CD4-positive, alpha-beta T cell treated with Interleukin-21 for 1 hour (primary cell): Measurements from ENCODE around the gene RAP1GDS1.

Source experiments
- DNase-seq: peaks from one replicate; pipeline ENCODE4 v3.0.0-alpha.2; 2020

The RAP1GDS1 gene, protein sequence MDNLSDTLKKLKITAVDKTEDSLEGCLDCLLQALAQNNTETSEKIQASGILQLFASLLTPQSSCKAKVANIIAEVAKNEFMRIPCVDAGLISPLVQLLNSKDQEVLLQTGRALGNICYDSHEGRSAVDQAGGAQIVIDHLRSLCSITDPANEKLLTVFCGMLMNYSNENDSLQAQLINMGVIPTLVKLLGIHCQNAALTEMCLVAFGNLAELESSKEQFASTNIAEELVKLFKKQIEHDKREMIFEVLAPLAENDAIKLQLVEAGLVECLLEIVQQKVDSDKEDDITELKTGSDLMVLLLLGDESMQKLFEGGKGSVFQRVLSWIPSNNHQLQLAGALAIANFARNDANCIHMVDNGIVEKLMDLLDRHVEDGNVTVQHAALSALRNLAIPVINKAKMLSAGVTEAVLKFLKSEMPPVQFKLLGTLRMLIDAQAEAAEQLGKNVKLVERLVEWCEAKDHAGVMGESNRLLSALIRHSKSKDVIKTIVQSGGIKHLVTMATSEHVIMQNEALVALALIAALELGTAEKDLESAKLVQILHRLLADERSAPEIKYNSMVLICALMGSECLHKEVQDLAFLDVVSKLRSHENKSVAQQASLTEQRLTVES

DNA sequence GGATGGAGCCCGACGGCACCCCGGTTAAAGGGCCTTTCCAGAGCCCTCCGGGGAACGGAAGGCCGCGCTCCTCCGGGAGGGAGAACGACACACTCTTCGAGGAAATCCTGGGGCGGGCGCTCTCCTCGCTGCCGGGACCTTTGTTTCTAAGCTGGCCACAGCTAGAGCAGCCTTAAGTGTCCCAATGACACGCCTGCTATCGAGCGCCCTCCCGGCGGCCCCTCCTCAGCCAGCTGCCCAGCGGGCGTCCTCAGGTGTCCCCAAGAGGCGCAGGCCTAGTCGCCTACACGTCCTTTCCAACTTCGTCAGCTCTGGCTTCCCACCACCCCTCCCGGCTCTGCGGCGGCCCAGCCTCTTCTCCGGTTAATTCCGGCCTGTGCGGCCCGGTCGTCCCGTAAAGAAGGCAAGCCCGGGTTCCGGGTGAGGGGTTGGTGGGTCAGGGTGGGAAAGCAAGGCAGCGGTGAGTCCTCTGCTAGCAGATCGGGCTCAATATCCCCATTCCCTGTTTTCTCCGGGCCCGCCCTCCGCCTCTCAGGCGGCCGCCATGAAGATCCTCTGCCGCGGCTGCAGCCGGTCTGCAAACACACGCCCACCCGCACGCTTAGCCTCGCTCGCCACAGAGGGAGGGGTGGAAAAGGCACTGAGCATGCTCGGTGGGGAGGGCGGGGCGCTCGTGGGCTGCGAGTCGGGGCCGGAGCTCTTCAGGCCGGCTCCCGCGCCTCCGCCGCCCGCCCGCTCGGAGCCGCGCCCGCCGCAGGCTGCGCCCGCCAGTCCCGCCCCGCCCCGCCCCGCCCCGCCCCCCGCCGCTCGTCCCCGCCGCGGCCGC, at the start of gene RAP1GDS1:
Gene RAP1GDS1 (plus strand): TSS at position 806 of the 826 bp plus-strand sequence. CDS start 182 bp downstream, outside the sequence.
- DNase-seq: peak; percentile 92

DNA sequence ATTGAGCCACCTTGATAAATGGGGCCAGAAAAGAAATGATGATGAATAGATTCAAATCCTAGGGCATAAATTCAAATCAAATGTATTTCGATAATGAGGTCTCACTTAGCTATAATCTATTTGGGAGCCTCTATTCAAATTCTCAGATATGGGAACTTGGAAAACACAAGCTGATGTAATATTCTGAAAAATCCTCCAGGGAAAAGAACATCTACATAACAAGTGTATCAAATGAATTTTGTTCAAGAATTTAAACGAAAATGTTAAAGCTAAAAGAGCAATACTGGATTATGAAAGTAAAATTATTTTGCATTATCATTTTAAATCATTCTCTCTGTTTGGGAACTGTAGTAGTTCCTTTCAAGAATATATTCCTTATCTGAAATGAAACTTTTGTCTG, 38.9 kb upstream of the RAP1GDS1 start:
- no peak for DNase-seq

DNA sequence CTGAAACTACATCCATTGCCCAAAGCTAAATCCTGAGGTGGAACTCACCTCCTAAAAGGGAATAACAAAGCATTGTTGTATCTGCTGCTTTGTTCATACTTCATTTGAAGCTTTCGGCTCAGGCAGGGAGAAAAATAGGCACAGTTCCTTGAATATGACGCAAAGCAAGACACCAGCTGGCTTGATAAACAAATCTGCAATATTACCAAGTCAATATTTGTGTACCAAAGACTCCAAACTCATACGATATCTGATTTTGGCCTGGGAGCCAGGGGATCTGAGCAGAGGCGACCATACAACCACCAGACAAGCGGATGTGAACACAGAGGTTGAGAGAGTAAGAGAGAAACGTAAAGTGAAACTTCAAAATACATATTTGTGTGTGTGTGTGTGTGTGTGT, 34.8 kb upstream of the RAP1GDS1 start:
- no peak for DNase-seq

DNA sequence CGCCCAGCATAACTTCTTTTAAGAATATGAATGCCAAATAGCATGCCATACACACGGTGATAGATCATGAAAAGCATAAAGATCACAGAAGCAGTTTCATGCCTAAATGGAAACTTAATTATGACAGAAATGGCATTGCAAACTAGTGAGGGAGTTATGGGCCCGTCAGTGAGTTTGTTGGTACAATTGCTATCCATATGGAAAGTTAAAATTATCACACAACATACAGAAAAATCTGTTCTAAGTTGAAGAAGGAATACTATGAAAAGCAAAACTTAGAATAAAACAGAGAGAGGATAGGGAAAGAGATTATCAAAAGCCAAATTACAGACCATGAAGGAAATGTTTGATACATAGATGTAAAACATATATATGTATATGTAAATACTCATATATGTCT, 30.2 kb upstream of the RAP1GDS1 start:
- no peak for DNase-seq

DNA sequence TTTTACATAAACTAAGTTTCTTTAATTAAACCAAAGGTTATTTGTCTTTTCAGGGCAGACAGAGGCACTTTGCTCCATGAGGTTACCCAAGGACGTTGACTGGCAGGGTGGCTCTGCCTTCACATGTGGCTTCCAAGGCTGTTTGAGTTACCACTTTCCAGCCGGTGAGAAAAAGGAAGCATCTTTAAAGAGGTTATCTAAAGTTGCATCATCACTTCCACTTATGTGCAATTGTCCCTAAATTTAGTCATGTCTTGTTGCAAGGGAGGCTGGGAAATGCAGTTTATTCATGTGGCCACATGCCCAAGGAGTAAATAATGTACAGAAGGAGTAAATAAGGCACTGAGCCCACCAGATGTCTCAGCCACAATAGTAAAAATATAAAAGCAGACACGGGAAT, 29.0 kb upstream of the RAP1GDS1 start:
- peak; percentile 4 for DNase-seq

DNA sequence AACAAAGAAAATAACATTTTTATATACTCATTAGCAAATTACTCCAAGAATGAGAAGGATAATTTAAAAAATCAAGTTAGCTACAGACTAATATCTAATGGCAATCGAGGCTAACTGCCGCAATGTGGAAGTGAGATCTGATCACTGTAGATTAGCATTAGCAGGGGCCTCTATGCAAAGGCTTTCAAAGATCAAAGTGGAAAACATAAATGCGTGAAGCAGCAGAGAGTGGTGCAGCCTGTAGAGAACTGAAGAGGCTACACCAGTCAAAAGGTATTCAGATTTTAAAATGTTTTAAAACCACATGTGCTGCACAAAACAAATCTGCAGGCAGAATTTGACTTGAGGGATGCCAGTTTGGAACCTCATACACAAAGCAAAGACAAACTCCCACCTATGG, 24.0 kb upstream of the RAP1GDS1 start:
- no peak for DNase-seq

DNA sequence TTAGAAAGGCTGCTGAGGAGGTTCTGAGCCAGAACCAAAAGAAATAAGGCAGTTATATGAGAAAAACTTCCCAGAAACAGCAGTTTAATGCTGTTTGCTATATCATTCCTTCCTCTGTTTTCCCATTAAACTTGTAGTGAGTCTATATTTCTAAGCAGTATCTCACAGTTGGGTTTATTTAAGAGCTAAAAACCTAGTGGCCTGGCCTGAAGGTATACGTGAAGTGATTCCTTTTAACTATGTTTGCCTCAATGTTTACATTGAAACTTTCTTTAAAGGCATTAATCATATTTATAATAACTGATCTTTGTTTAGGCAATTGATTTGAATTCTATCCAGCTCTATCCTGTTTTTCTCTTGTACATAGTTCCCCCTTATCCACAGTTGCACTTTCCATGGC, 19.1 kb upstream of the RAP1GDS1 start:
- DNase-seq: no peak

DNA sequence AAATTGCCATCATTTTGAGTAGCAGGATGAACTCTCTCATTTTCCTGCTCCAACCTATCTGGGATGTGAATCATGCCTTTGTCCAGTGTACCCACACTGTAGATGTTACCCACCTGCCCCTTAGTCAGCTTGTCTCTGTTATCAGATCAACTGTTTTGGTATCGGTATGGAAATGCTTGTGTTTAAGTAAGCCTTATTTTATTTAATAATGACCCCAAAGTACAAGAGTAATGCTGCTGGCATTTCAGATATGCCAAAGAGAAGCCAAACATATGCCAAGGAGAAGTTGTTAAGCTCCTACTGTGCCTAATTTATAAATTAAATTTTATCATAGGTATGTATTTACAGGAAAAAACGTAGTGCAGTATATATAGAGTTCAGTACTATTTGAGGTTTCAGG, 18.6 kb upstream of the RAP1GDS1 start:
- no peak for DNase-seq

DNA sequence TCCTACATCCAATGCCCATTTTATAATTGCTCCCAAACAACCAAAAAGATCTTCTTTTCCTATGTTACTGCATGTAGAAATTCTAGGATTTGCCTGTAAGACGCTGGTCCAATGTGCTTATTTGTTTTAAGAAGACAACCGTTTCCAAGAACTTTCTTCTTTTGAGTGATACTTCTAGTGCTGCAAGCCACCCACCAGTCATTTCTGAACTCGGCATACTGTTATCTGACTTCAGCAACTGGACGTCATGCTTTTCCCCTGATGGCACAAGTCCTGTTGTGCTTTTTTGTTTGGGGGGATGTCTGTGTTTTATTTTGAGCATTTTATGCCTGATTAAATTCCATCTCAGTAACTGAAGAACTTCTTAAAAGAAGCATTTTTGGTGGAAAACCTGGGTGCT, 16.0 kb upstream of the RAP1GDS1 start:
- no peak for DNase-seq

DNA sequence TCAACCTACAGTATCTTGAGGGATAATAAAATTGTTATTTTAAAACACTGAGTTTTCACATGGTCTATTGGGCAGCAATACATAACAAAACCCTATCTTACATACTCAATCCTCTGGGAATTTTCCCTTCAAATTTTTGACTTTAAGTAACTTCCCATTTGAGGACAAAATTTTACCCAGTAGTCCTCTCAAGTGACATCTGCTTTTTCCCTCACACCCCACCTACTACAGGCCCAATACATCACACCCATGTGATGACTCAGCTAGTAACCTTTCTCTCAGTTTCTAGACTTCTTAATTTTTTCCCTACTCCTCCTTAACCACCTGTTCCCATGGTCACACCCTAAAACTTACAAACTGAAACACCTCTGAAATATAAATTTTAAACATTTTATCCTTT, 12.2 kb upstream of the RAP1GDS1 start:
- DNase-seq: no peak

DNA sequence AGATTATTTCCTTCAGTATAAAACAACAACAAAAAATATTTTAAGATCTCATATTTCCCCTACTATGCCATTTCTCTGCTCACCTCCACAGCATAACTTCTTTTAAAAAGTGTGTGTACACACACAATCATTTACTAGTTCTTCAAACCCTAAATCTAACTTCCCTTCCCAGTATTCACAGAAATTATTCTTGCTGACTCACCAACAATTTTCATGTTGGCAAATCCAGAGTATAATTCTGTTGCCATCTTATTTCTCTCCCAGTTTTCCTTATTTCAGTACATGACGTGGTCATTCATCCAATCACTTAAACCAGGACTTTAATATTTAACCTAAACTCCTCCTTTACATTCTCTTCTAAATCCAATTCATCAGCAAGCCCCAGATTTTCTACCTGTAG, 11.4 kb upstream of the RAP1GDS1 start:
- no peak for DNase-seq

DNA sequence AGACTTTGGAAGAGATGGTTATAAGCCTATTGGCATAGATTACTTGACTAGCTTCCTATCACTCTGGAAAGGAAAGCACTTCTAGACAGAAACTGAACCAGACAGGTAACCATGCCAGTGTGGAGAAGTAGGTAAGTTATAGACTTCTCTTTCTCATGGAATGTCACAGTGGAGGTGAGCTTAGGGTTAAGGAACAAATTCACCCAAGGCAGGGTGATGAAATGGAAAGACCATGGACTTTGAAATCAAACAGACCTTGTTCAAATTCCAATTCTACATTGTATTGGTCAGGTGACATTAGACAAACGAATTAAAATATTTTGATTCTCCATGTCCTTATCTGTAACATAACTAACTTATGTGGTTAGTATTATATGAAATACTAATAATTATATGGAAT, 7.7 kb upstream of the RAP1GDS1 start:
- no peak for DNase-seq

DNA sequence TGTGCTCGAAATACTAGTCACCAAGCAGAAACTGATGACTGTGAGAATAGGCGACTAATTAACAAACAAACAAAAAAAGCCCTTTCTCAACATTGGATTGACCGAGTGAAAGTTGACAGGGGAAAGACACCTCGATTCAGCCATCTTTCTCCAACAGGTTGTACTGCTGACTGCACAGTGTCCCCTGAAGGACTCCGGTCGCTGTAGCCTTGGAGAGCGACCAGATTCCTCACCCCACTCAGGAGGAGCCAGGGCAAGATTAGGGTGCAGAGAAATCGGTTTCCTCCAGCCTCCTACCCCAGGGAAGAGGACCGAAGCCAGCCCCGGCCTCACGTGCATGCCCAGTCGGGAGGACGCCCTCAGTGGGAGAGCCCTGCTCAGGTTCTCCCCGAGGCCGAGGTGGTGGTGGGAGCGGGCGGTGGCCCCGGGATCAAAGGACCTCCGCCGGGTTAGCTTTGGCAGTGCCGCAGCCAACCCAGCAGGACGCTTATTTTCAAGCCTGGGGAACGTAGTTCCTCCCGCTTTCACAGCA, 1.1 kb upstream of the RAP1GDS1 start:
- peak; percentile 16 for DNase-seq

DNA sequence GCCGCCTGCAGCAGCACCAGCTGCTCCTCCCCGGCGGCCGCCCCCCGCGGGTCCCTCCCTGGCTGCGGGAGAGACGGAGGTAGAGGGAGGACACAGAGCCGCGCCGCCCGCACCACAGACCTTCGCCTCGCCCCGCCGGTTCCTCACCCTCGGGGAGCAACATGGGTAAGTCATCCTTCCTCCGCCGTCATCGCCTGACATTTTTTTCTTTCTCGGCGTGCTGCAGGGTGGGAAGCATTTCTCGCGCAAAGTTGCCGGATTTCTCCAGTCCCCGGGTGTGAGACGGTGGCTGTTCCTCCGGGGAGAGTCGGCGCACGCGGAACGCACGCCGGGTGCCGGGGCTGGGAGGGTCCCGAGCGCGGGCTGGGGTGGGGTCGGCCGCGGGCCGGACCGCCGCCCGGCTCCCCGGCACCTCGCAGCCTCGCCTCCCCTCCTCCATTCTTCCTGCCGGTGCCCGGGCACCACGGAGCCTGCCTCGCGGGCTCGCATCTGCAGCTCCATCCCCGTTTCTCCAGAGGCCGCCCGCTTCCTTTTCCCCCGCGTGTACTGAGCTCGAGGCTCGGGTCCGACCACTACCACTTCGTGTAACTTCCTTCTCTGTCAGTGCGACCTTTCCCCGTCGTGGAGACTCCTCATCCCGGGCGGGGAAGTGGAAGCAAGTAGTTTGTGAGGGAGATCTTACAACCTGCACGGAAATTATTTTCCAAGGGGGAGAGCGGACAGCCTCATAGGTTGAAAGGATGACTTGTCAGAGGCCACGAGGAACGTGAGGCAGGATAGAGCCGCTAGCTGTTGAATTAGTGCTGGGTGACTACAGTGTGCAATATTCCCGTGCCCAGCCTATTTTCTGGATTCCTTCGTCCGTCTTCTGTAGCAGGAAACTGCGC, 464 bp downstream of the RAP1GDS1 start:
- no peak for DNase-seq

DNA sequence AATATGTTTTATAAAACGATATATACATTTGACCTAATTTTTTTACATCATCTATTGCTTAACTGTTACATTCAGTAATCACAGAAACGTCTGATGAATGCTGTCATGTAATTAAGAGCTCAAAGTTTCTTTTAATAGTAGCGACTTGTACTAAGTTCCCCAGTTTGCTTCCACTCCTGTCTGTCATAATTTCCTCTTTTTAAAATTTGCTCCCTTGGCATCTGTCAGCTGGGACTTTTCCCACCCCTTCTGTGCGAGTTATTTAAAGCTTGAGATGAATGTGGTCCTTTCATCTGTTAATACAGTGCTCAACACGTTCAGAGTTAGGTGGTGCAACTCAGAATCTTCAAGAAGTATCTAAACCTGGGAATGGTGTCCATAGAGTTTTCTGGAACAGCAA, 1.2 kb downstream of the RAP1GDS1 start:
- DNase-seq: peak; percentile 6

DNA sequence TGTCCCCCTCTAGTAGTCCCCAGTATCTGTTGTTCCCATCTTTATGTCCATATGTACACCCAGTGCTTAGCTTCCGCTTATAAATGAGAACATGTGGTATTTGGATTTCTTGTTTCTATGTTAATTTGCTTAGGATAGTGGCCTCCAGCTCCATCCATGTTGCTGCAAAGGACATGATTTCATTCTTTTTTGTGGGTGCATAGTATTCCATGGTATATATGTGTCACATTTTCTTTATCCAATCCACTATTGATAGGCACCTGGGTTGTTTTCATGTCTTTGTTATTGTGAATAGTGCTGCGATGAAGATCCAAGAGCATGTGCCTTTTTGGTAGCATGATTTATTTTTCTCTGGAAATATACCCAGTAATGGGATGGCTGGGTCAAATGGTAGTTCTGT, 6.3 kb downstream of the RAP1GDS1 start:
- no peak for DNase-seq

DNA sequence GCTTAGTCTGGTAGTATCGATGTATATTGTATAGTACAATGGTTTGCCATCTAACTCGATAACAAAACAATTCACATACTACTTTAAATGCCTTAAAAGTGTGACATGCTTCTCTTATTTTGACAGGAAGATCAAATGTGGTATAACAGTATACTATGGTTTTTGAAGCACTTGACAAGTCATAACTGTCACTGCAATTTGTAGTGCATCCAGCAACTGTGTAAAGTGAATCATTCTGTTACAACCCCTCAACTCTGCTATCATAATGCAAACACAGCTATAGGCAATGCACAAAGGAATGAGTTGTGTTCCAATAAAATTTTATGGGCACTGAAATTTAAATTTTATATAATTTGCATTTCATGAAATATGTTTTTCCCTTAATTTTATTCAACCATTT, 14.0 kb downstream of the RAP1GDS1 start:
- DNase-seq: no peak

DNA sequence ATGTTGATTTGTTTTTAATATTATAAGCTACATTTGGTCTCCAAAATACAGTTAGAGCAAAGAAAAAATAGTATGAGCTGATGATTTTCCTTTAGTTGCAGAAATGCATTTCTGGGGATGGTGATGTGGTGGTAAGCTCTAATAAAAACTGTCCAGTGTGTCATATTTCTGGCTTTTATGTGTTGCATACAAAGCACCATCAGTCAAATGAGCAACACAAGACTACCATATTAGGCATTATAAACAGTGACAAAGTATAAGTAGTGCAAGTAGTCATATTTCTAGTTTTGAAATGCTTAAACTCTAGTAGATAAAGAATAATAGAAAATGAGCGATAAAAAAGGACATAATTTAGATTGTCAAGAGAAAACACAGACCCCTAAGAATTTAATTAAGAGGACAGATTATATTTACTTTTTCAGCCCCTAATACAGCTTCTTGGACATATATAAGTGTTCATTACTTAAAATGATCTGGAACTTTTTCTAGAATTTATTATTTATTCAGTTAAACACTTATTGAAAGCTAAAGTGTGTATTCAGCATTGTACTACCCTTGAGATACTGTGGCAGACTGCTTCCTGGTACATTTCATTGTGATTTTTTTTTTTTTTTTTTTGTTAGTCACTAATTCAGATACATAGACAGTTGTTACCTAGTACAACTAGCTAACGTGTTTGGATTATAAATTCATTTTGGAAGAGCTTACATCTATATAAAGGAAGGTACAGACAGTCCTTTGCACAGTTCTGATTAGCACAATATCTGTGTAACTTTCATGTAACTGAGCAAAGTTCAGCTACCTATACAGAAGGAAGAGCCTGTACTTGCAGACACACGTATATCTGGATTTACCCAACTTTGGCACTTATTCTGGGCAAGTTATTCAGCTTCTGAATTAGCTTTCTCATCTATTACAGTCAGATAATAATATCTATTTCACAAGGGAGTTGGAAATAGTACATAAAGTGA, 22.3 kb downstream of the RAP1GDS1 start:
- no peak for DNase-seq

DNA sequence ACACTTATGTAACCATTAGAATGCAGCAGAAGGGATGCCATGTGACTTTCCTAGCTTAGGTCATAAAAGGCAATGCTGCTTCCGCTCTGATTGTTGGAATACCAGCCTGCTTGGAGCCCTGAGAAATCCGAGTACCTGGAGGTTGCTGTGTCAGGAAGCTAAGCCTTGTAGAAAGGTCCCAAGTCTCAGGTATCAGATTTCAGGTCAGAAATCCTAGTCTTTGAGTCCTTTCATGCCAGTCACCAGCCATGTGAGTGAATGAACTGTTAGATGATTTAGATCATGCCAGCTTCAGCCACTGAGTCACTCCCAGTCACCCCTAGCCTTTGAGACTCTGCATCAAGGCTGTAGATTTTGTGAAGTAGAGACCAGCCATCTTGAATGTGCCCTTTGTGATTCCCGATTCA, 23.5 kb downstream of the RAP1GDS1 start:
- no peak for DNase-seq

DNA sequence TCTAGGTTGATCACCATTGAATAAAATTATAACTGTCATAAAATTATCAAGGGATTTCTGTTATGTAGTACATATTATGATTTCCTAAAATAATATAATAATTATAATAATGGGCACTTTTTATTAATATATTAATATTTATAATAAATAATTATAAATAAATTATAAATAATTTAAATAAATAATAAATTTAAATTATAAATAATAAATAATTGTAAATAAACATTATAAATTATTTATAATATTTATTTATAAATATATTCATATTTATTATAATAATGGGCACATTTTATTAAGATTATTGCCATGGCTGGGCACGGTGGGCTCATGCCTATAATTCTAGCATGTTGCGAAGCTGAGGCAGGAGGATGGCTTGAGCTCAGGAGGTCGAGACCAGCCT, 24.5 kb downstream of the RAP1GDS1 start:
- no peak for DNase-seq

DNA sequence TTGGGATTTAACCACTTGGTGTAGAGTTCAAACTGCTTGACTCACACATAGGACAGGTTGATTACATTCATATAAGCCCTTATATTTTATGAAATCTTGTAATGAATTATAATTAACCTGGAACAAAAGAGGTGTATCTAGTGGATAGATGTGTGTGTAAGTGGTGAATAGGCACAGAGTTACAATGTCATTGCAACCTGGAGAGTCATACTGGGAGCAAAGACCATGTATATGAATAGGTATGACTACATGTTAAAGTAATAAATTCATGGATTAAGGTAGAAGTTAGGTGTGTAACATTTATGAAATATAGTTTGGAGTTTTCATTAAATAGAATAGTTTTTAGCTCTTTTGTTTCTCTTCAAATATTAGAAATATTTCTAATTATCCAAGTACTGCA, 26.1 kb downstream of the RAP1GDS1 start:
- DNase-seq: no peak
